Measurements from ENCODE around the gene MIA. TPM values are rescaled to one million over a fixed set of nuclear protein-coding genes. Genes with fewer than 3 reads are reported as not detected.

MIA gene
- total RNA-seq, 1 experiment from 2014 or later = 2.2 TPM

- peak; percentile 45 for ATAC-seq
- in situ Hi-C loops (cut with HindIII; ENCODE audit: low pct_unique_long_range_greater_than_20kb, low sequenced_read_pairs) = no loop called here
- intact Hi-C loops (cut with micrococcal nuclease; ENCODE audit: unreplicated experiment) = loop anchor here (10.0 kb wide), 1 partner anchor 135 kb away; no protein-coding TSS in a partner anchor
Observed at GRCh38 chr19:40799558-40800338, 24.4 kb downstream of the MIA start.

GRCh38 chr19:40800339-40800996, 25.1 kb downstream of the MIA start:
- CTCF ChIA-PET = no interaction called here
- ATAC-seq (no peak), DNase-seq (ENCODE audit: low read depth, low spot score) (no peak)
- Histone ChIP-seq H3K27me3 (ENCODE audit: control insufficient read depth, insufficient read depth, low read length) (no peaks in the 10 kb centered on the region), H3K36me3 (ENCODE audit: control insufficient read depth, insufficient read depth, low read length) (peaks cover 2% of the 10 kb centered on the region; the same call in 1 of the 2 replicates), H3K4me3 (ENCODE audit: low read depth in 2 of 2, low read length in 2 of 2) (peak overlapping the region; percentile 65 to 76), H3K9me3 (ENCODE audit: control insufficient read depth, insufficient read depth, low read depth, low read length) (no peaks in the 10 kb centered on the region), H3K27ac (ENCODE audit: low read length) (peak overlapping the region; percentile 85), H3K4me1 (ENCODE audit: control insufficient read depth, insufficient read depth, low read length) (peaks cover 44% of the 10 kb centered on the region)
- no TSS peak for BruUV-seq (replicated peaks)
- in situ Hi-C loops (cut with HindIII; ENCODE audit: low pct_unique_long_range_greater_than_20kb, low sequenced_read_pairs) = no loop called here
- intact Hi-C loops (cut with micrococcal nuclease; ENCODE audit: unreplicated experiment) = loop anchor here (10.0 kb wide), 1 partner anchor 136 kb away; no protein-coding TSS in a partner anchor
- TF ChIP-seq POLR2AphosphoS5 (IDR thresholded peaks at IDR 0.05; ENCODE audit: low read depth, low read length) (no peak), REST (IDR thresholded peaks at IDR 0.05; ENCODE audit: insufficient read depth in 1 of 2, low read depth in 2 of 2, low read length in 1 of 2) (no peak), TCF7L2 (IDR thresholded peaks at IDR 0.05; ENCODE audit: low read depth, low read length) (no peak), CTCF (IDR thresholded peaks at IDR 0.05) (no peak), SIN3A (IDR thresholded peaks at IDR 0.05; ENCODE audit: borderline replicate concordance, insufficient read depth, low read depth, low read length) (no peak)
- POLR2A ChIA-PET = no interaction called here

More at GRCh38 chr19:40799558-40800338, 24.4 kb downstream of the MIA start:
- Histone ChIP-seq H3K36me3 (ENCODE audit: control insufficient read depth, insufficient read depth, low read length) (peaks cover 2% of the 10 kb centered on the region; the same call in 1 of the 2 replicates), H3K4me1 (ENCODE audit: control insufficient read depth, insufficient read depth, low read length) (peaks cover 38% of the 10 kb centered on the region), H3K27ac (ENCODE audit: low read length) (peak overlapping the region; percentile 85), H3K9me3 (ENCODE audit: control insufficient read depth, insufficient read depth, low read depth, low read length) (no peaks in the 10 kb centered on the region), H3K4me3 (ENCODE audit: low read depth in 2 of 2, low read length in 2 of 2) (peak overlapping the region; percentile 65 to 76), H3K27me3 (ENCODE audit: control insufficient read depth, insufficient read depth, low read length) (no peaks in the 10 kb centered on the region)
- POLR2A ChIA-PET = no interaction called here
- no TSS peak for BruUV-seq (replicated peaks)
- no peak for DNase-seq (ENCODE audit: low read depth, low spot score)
- TF ChIP-seq POLR2AphosphoS5 (IDR thresholded peaks at IDR 0.05; ENCODE audit: low read depth, low read length) = peak; percentile 37; the same call in 1 of the 2 replicates
- TF ChIP-seq SIN3A (IDR thresholded peaks at IDR 0.05; ENCODE audit: borderline replicate concordance, insufficient read depth, low read depth, low read length) = no peak
- CTCF ChIA-PET = no interaction called here
